Sigmoid colon (tissue), 7 donors: ENCODE results near the gene IRF2. TPM values are rescaled to one million over a fixed set of nuclear protein-coding genes. Genes with fewer than 3 reads are reported as not detected.

Source experiments
- DNase-seq: peaks from one replicate; pipeline ENCODE4 v3.0.0-alpha.2; 2019
- H3K27ac ChIP-seq, 4 donors: fragments of 200-600 bp; sonication (generic); one replicate each; pipeline ENCODE4 v1.5.1; 2016 to 2019; ENCODE audit warnings: mild to moderate bottlenecking in 1 of 4
- H3K27me3 ChIP-seq, 3 donors: fragments of 200-600 bp; sonication (generic); one replicate each; pipeline ENCODE4 v1.5.1; 2019; ENCODE audit warnings: mild to moderate bottlenecking in 1 of 3
- H3K36me3 ChIP-seq, 4 donors: fragments of 200-600 bp; sonication (generic); one replicate each; pipeline ENCODE4 v1.5.1; 2016 to 2019
- H3K4me1 ChIP-seq, 4 donors: fragments of 200-600 bp; sonication (generic); one replicate each; pipeline ENCODE4 v1.5.1; 2017 to 2019
- H3K4me3 ChIP-seq, 4 donors: fragments of 200-600 bp; sonication (generic); one replicate each; pipeline ENCODE4 v1.5.1; 2017 to 2019; ENCODE audit warnings: mild to moderate bottlenecking in 2 of 4, moderate library complexity in 1 of 4
- H3K9me3 ChIP-seq, 4 donors: fragments of 200-600 bp in 3 of 4; sonication (generic) in 3 of 4; one replicate each; pipeline versions ENCODE4 v1.5.1 to v1.6.1; 2013 to 2019
- EP300 ChIP-seq, 4 donors: sonication (generic); formaldehyde crosslinking; IDR thresholded peaks; one replicate each; pipeline ENCODE4 v1.6.1; 2017; ENCODE audit warnings: antibody characterized with exemption in 4 of 4
- POLR2A ChIP-seq, 2 donors: fragments of 450-650 bp; IDR thresholded peaks; one replicate each; pipeline ENCODE4 v1.6.1; 2016; ENCODE audit warnings: antibody characterized with exemption in 2 of 2, mild to moderate bottlenecking in 2 of 2, moderate library complexity in 2 of 2
- POLR2AphosphoS5 ChIP-seq, 4 donors: sonication (generic); formaldehyde crosslinking; IDR thresholded peaks; one replicate each; pipeline ENCODE4 v1.6.1; 2017; ENCODE audit warnings: antibody characterized with exemption in 4 of 4
- WGBS, 2 donors: extraction: QIAGEN DNeasy Blood & Tissue Kit; methylation state at CpG; one replicate each; pipeline ENCODE4 v1.1.7; 2013; 5-methylcytosine and 5-hydroxymethylcytosine counted together
- intact Hi-C: fragments of 100-400 bp; cut with DNase I; formaldehyde crosslinking; loops from one replicate; pipeline ENCODE4 v1.15.1; 2023
- polyA plus RNA-seq, 3 donors: library from polyadenylated mRNA; stranded (reverse); fragments of 200-250 nt; gene quantifications; one replicate each; pipeline ENCODE4 v1.2.3, GENCODE V29; 2013
- total RNA-seq, 4 donors: library from RNA; depleted of rRNA; stranded (reverse); fragments of >200 nt; gene quantifications; one replicate each; pipeline ENCODE4 v1.1.0, GENCODE V29; 2016
- TF ChIP-seq, protein P1 (sequence below), 4 experiments: fragments of 450-650 bp in 3 of 4; fragments of 200-600 bp in 1 of 4; IDR thresholded peaks; one replicate each; pipeline ENCODE4 v1.5.1; 2016 to 2019; ENCODE audit warnings: antibody characterized with exemption in 4 of 4, mild to moderate bottlenecking in 3 of 4, moderate library complexity in 2 of 4
- donor health status: healthy with polysubstance abuse.
- donor health status: Bipolar disorder and iron deficiency.
- donor health status: healthy.

The IRF2 gene
- total and polyA plus RNA-seq, 7 donors, result 27.6 to 41.8 (median 31.9) TPM

- intact Hi-C loops, result no loop called here
- no peak for DNase-seq
- no peaks in the 10 kb centered on the region for H3K27me3 ChIP-seq
- H3K4me3 ChIP-seq, result no peak overlapping the region
- no peak overlapping the region for H3K27ac ChIP-seq
- WGBS, 2 donors, result 88 to 91% methylated on average over 12 of the region's 12 CpGs
- no peaks in the 10 kb centered on the region for H3K36me3 ChIP-seq
- no peaks in the 10 kb centered on the region for H3K9me3 ChIP-seq
- H3K4me1 ChIP-seq, result peaks cover 0 to 6% (median 3%) of the 10 kb centered on the region in 4 donors
- no peak for TF ChIP-seq POLR2A (IDR thresholded peaks at IDR 0.05)
- no peak for TF ChIP-seq POLR2AphosphoS5 (IDR thresholded peaks at IDR 0.05)
- TF ChIP-seq, protein P1, sequence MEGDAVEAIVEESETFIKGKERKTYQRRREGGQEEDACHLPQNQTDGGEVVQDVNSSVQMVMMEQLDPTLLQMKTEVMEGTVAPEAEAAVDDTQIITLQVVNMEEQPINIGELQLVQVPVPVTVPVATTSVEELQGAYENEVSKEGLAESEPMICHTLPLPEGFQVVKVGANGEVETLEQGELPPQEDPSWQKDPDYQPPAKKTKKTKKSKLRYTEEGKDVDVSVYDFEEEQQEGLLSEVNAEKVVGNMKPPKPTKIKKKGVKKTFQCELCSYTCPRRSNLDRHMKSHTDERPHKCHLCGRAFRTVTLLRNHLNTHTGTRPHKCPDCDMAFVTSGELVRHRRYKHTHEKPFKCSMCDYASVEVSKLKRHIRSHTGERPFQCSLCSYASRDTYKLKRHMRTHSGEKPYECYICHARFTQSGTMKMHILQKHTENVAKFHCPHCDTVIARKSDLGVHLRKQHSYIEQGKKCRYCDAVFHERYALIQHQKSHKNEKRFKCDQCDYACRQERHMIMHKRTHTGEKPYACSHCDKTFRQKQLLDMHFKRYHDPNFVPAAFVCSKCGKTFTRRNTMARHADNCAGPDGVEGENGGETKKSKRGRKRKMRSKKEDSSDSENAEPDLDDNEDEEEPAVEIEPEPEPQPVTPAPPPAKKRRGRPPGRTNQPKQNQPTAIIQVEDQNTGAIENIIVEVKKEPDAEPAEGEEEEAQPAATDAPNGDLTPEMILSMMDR (IDR thresholded peaks at IDR 0.05), result no peak
- no peak for TF ChIP-seq EP300 (IDR thresholded peaks at IDR 0.05)
Observed at GRCh38 chr4:184371390-184371787, 103.0 kb downstream of the IRF2 start.

GRCh38 chr4:184370711-184371389, 103.5 kb downstream of the IRF2 start:
- peaks cover 0 to 4% (median under 1%) of the 10 kb centered on the region in 4 donors for H3K4me1 ChIP-seq
- no peak for DNase-seq
- intact Hi-C loops, result no loop called here

DNA sequence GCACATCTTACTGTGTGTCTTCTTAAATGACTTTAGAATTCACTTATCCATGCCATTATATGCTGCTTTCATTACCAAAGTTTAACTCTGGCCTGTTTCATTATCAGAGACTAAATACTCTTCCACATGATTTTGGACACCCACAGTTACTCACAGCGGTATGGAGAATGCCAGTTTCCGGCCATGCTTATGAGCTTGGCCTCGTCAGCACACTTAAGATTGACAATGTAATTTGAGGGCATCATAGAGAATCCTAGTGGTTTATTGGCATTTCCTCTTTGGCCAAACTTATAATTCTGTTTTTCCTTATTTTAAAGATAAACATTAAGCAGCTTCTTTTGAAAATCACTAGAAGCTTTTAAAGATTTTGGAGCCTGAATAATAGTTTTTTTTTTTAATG, 104.5 kb downstream of the IRF2 start:
- H3K27me3 ChIP-seq, result no peaks in the 10 kb centered on the region
- no peaks in the 10 kb centered on the region for H3K36me3 ChIP-seq
- 91 to 95% methylated on average over 3 of the region's 3 CpGs for WGBS, 2 donors
- no peaks in the 10 kb centered on the region for H3K4me1 ChIP-seq
- TF ChIP-seq, protein P1 (IDR thresholded peaks at IDR 0.05), result no peak
- no peak for TF ChIP-seq POLR2A (IDR thresholded peaks at IDR 0.05)
- TF ChIP-seq EP300 (IDR thresholded peaks at IDR 0.05), result no peak
- TF ChIP-seq POLR2AphosphoS5 (IDR thresholded peaks at IDR 0.05), result no peak
- no peak overlapping the region for H3K4me3 ChIP-seq
- no peak for DNase-seq
- H3K9me3 ChIP-seq, result no peaks in the 10 kb centered on the region
- intact Hi-C loops, result no loop called here
- H3K27ac ChIP-seq, result no peak overlapping the region

More at GRCh38 chr4:184370711-184371389, 103.5 kb downstream of the IRF2 start:
- 71 to 88% methylated on average over 8 of the region's 8 CpGs for WGBS, 2 donors
- H3K27ac ChIP-seq, result no peak overlapping the region
- H3K36me3 ChIP-seq, result no peaks in the 10 kb centered on the region
- H3K9me3 ChIP-seq, result no peaks in the 10 kb centered on the region
- no peak overlapping the region for H3K4me3 ChIP-seq
- no peak for TF ChIP-seq POLR2AphosphoS5 (IDR thresholded peaks at IDR 0.05)
- TF ChIP-seq, protein P1 (IDR thresholded peaks at IDR 0.05), result no peak
- no peak for TF ChIP-seq EP300 (IDR thresholded peaks at IDR 0.05)
- TF ChIP-seq POLR2A (IDR thresholded peaks at IDR 0.05), result no peak
- no peaks in the 10 kb centered on the region for H3K27me3 ChIP-seq

- Histone ChIP-seq H3K9me3 (no peaks in the 10 kb centered on the region), H3K4me1 (no peaks in the 10 kb centered on the region), H3K27ac (no peak overlapping the region), H3K27me3 (no peaks in the 10 kb centered on the region), H3K36me3 (no peaks in the 10 kb centered on the region), H3K4me3 (no peak overlapping the region)
- DNase-seq, result no peak
- TF ChIP-seq POLR2A (IDR thresholded peaks at IDR 0.05) (no peak), EP300 (IDR thresholded peaks at IDR 0.05) (no peak), POLR2AphosphoS5 (IDR thresholded peaks at IDR 0.05) (no peak)
- TF ChIP-seq, protein P1 (IDR thresholded peaks at IDR 0.05), result no peak
- intact Hi-C loops, result no loop called here
Observed at GRCh38 chr4:184368731-184369130, 105.6 kb downstream of the IRF2 start.

GRCh38 chr4:184368290-184368689, 106.1 kb downstream of the IRF2 start:
- intact Hi-C loops, result no loop called here
- H3K27ac ChIP-seq, result no peak overlapping the region
- no peaks in the 10 kb centered on the region for H3K27me3 ChIP-seq
- no peak overlapping the region for H3K4me3 ChIP-seq
- no peaks in the 10 kb centered on the region for H3K36me3 ChIP-seq
- WGBS, 2 donors, result 79 to 81% methylated on average over 3 of the region's 3 CpGs
- H3K9me3 ChIP-seq, result no peaks in the 10 kb centered on the region
- H3K4me1 ChIP-seq, result no peaks in the 10 kb centered on the region
- DNase-seq, result no peak
- TF ChIP-seq, protein P1 (IDR thresholded peaks at IDR 0.05), result no peak
- TF ChIP-seq POLR2A (IDR thresholded peaks at IDR 0.05), result no peak
- TF ChIP-seq EP300 (IDR thresholded peaks at IDR 0.05), result no peak
- no peak for TF ChIP-seq POLR2AphosphoS5 (IDR thresholded peaks at IDR 0.05)
